GM12878 (cell line): Measurements from ENCODE around the gene PDCD6IP.

ENCODE experiments used
- CTCF ChIP-seq, 3 experiments: IDR thresholded peaks in 2 of 3; conservative IDR thresholded peaks in 1 of 3; 2 replicates each; pipeline ENCODE4 v1.5.1; 2011; ENCODE audit warnings: low read depth in 3 of 3, low read length in 3 of 3, mild to moderate bottlenecking in 3 of 3, control low read depth in 2 of 3, moderate library complexity in 2 of 3, inconsistent platforms in 1 of 3, mixed read lengths in 1 of 3; ENCODE audit not compliant: control insufficient read depth in 2 of 3, insufficient read depth in 1 of 3; ENCODE audit errors: extremely low read depth in 1 of 3
- EZH2 ChIP-seq: IDR thresholded peaks from 2 replicates; pipeline ENCODE4 v1.6.1; 2012; ENCODE audit warnings: low read depth, mild to moderate bottlenecking, control low read depth, inconsistent platforms, low read length, borderline replicate concordance; ENCODE audit not compliant: control insufficient read depth
- FOXM1 ChIP-seq: IDR thresholded peaks from 2 replicates; pipeline ENCODE4 v1.6.1; 2012; ENCODE audit warnings: low read depth, mild to moderate bottlenecking, inconsistent platforms, low read length, moderate library complexity
- HDAC6 ChIP-seq: fragments of 200-600 bp; sonication (generic); IDR thresholded peaks from one replicate; pipeline ENCODE4 v1.8.0; 2017; ENCODE audit warnings: antibody characterized with exemption; ENCODE audit not compliant: unreplicated experiment
- MAX ChIP-seq: IDR thresholded peaks from 2 replicates; pipeline ENCODE4 v1.6.1; 2012; ENCODE audit warnings: low read depth, low read length, improper control_type of control experiment
- POLR2A ChIP-seq: IDR thresholded peaks from 2 replicates; pipeline ENCODE4 v1.6.1; 2011; ENCODE audit warnings: low read depth, mild to moderate bottlenecking, low read length
- POLR2AphosphoS5 ChIP-seq: IDR thresholded peaks from 2 replicates; pipeline ENCODE4 v1.6.1; 2011; ENCODE audit warnings: mild to moderate bottlenecking, low read length, inconsistent platforms
- SMARCA5 ChIP-seq: fragments of 450-650 bp; IDR thresholded peaks from 2 replicates; pipeline ENCODE4 v1.6.1; 2017; ENCODE audit warnings: mild to moderate bottlenecking
- SP1 ChIP-seq: IDR thresholded peaks from one replicate; pipeline ENCODE4 v1.6.1; 2011; ENCODE audit warnings: low read depth, low read length
- SRF ChIP-seq, 2 experiments: IDR thresholded peaks; 2 replicates each; pipeline ENCODE4 v1.6.1; 2011; ENCODE audit warnings: low read depth in 2 of 2, low read length in 2 of 2, mild to moderate bottlenecking in 1 of 2, moderate library complexity in 1 of 2
- USF1 ChIP-seq: IDR thresholded peaks from 2 replicates; pipeline ENCODE4 v1.6.1; 2011; ENCODE audit warnings: borderline replicate concordance, low read depth, mild to moderate bottlenecking, moderate library complexity, mixed read lengths, low read length; ENCODE audit not compliant: insufficient read depth; ENCODE audit errors: extremely low read length
- ZNF24 ChIP-seq: fragments of 450-650 bp; IDR thresholded peaks from 2 replicates; pipeline ENCODE4 v1.6.1; 2017; ENCODE audit warnings: antibody characterized with exemption, mild to moderate bottlenecking
- ZNF274 ChIP-seq: IDR thresholded peaks from one replicate; pipeline ENCODE4 v1.8.0; 2011; ENCODE audit not compliant: insufficient read length, insufficient read depth
- ZZZ3 ChIP-seq: IDR thresholded peaks from 2 replicates; pipeline ENCODE4 v1.6.1; 2011; ENCODE audit warnings: low read depth; ENCODE audit not compliant: control insufficient read depth, insufficient read length

GRCh38 chr3:33887478-33887877, 89.0 kb downstream of the PDCD6IP start:
- TF ChIP-seq POLR2AphosphoS5, result no peak
- no peak for TF ChIP-seq EZH2
- no peak for TF ChIP-seq SRF (IDR thresholded peaks at IDR 0.05; ENCODE audit: low read depth in 2 of 2, low read length in 2 of 2)
- TF ChIP-seq ZNF274, result no peak
- TF ChIP-seq POLR2A, result no peak
- no peak for TF ChIP-seq ZZZ3
- no peak for TF ChIP-seq CTCF (IDR thresholded peaks at IDR 0.05 in 2 of 3, conservative IDR thresholded peaks at IDR 0.05 in 1 of 3; ENCODE audit: control insufficient read depth in 2 of 3, extremely low read depth in 1 of 3, insufficient read depth in 1 of 3, low read depth in 3 of 3, low read length in 3 of 3)
- TF ChIP-seq SP1, result no peak
- TF ChIP-seq USF1, result no peak
- no peak for TF ChIP-seq MAX
- no peak for TF ChIP-seq HDAC6
- TF ChIP-seq SMARCA5, result no peak
- TF ChIP-seq ZNF24, result no peak
- TF ChIP-seq FOXM1, result no peak
